ENCODE measurements around the gene NPTXR. TPM values are rescaled to one million over a fixed set of nuclear protein-coding genes. Genes with fewer than 3 reads are reported as not detected.

Gene NPTXR
- total and polyA plus RNA-seq, 2 donors (not counting 3 experiments of a cell fraction or from before 2014, with no cell fraction given) = 0.37 to 0.73 TPM

DNA sequence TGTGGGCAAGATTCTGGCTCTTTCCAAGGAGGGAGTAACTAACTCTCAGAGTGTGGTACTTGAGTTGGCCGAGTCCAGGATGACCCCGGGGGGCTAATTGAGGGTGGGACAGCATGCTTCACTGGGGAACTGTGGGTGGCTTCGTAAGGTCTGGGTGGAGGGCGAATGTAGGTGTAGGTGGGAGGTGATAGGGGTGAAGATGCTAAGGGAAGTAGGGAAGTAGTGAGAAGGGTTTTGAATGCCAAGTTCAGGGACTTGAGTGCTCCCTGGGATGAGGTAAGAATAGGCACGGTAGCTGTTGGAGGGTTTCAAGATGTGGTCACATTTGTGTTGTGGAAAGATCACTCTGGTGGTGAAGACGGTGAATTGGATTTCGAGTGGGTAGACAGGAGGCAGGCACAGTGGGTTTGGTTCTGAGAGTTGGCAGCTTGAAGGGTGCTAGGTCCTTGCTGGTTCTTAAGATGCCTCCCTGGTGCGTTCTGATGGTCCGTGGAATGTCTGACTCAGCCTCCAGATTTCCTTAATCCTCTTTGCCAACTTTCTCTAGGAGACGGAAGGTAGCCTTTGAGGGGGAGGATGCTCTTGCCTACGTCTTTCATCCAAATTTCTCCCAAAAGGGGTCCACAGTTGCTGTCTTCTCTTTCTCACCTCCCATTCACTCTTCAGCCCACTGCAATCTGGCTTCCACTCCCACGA lies 47.4 kb downstream of the NPTXR start:
- Histone ChIP-seq H3K4me3 (replicated peaks in 1 of 3; ENCODE audit: insufficient read depth in 1 of 3, low read depth in 1 of 3, low read length in 3 of 3) (no peak overlapping the region), H3K4me1 (ENCODE audit: control insufficient read depth, extremely low read depth, insufficient read depth, low read length) (peaks cover 8% of the 10 kb centered on the region), H4K20me1 (replicated peaks; ENCODE audit: control insufficient read depth, extremely low read depth, insufficient read depth, low read length) (no peaks in the 10 kb centered on the region), H3K27me3 (ENCODE audit: control insufficient read depth in 2 of 2, insufficient read depth in 2 of 2, low read length in 2 of 2) (peaks cover 9 to 13% of the 10 kb centered on the region in 2 experiments), H3K9me3 (replicated peaks; ENCODE audit: control insufficient read depth, insufficient read depth, low read length) (no peaks in the 10 kb centered on the region), H3K79me2 (ENCODE audit: control insufficient read depth, insufficient read depth, low read length) (no peaks in the 10 kb centered on the region), H3K27ac (ENCODE audit: insufficient read depth, low read depth, low read length) (no peak overlapping the region), H3K9me1 (replicated peaks; ENCODE audit: control insufficient read depth, extremely low read depth, insufficient read depth, low read length) (no peaks in the 10 kb centered on the region), H3K9ac (replicated peaks; ENCODE audit: extremely low read depth, insufficient read depth, low read length) (no peak overlapping the region), H2AFZ (ENCODE audit: low read depth, low read length) (no peak overlapping the region), H3K36me3 (ENCODE audit: control insufficient read depth in 2 of 2, extremely low read depth in 1 of 2, insufficient read depth in 2 of 2, low read length in 2 of 2) (no peaks in the 10 kb centered on the region), H3K4me2 (ENCODE audit: insufficient read depth, low read length) (no peak overlapping the region)
- intact Hi-C loops (cut with micrococcal nuclease) = no loop called here
- POLR2A ChIA-PET = no interaction called here
- FAIRE-seq = no peak
- TF ChIP-seq JUN (IDR thresholded peaks at IDR 0.05; ENCODE audit: borderline replicate concordance, insufficient read depth, insufficient read length, low read depth) (no peak), GATA2 (IDR thresholded peaks at IDR 0.05; ENCODE audit: insufficient read depth, insufficient read length, low read depth, low read length) (no peak), POLR2A (IDR thresholded peaks at IDR 0.05; ENCODE audit: low read depth, low read length) (no peak), EZH2 (IDR thresholded peaks at IDR 0.05; ENCODE audit: borderline replicate concordance, low read depth, low read length, severe bottlenecking) (no peak), MYC (IDR thresholded peaks at IDR 0.05; ENCODE audit: low read depth, low read length) (no peak), FOS (IDR thresholded peaks at IDR 0.05; ENCODE audit: borderline replicate concordance, insufficient read depth, low read length) (no peak)
- TF ChIP-seq, protein P1, sequence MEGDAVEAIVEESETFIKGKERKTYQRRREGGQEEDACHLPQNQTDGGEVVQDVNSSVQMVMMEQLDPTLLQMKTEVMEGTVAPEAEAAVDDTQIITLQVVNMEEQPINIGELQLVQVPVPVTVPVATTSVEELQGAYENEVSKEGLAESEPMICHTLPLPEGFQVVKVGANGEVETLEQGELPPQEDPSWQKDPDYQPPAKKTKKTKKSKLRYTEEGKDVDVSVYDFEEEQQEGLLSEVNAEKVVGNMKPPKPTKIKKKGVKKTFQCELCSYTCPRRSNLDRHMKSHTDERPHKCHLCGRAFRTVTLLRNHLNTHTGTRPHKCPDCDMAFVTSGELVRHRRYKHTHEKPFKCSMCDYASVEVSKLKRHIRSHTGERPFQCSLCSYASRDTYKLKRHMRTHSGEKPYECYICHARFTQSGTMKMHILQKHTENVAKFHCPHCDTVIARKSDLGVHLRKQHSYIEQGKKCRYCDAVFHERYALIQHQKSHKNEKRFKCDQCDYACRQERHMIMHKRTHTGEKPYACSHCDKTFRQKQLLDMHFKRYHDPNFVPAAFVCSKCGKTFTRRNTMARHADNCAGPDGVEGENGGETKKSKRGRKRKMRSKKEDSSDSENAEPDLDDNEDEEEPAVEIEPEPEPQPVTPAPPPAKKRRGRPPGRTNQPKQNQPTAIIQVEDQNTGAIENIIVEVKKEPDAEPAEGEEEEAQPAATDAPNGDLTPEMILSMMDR (IDR thresholded peaks at IDR 0.05; ENCODE audit: extremely low read depth in 1 of 2, insufficient read depth in 1 of 2, low read depth in 1 of 2, low read length in 2 of 2) = no peak
- TF ChIP-seq, protein P2, sequence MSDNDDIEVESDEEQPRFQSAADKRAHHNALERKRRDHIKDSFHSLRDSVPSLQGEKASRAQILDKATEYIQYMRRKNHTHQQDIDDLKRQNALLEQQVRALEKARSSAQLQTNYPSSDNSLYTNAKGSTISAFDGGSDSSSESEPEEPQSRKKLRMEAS (IDR thresholded peaks at IDR 0.05; ENCODE audit: insufficient read depth, insufficient read length) = no peak
- DNase-seq (ENCODE audit: low read depth, low spot score) = no peak
- CTCF ChIA-PET = no interaction called here
- no TSS peak for BruUV-seq (replicated peaks)
- dilution Hi-C loops (cut with MboI; ENCODE audit: extremely low pct_ligation_motif_present, low sequenced_read_pairs) = no loop called here
